SU-DHL-6 (cell line): ENCODE measurements around the gene TTC13.
A peak's percentile ranks its signal among the peaks of the same experiment; 100 is the strongest.

Experiments
- CTCF ChIP-seq: fragments of 200-600 bp; sonication (generic); IDR thresholded peaks from one replicate; pipeline ENCODE4 v1.5.1; 2017; ENCODE audit warnings: antibody characterized with exemption, mild to moderate bottlenecking, low read length, moderate library complexity; ENCODE audit not compliant: insufficient read depth, poor library complexity, severe bottlenecking
- EZH2phosphoT487 ChIP-seq: fragments of 200-600 bp; sonication (generic), shearing (Covaris generic); conservative IDR thresholded peaks from 2 replicates; pipeline ENCODE4 v1.6.1; 2018; ENCODE audit warnings: mild to moderate bottlenecking, antibody characterized with exemption, low read length, moderate library complexity, mixed read lengths

- no peak for TF ChIP-seq EZH2phosphoT487
- peak; percentile 42 for TF ChIP-seq CTCF
These were observed at the start of gene TTC13, which contains the start of gene ARV1 for GRCh38 chr1:230978491-230979388.
